ENCODE results near the gene ECEL1.
A peak's percentile ranks its signal among the peaks of the same experiment; 100 is the strongest.

The ECEL1 gene

GRCh38 chr2:232496501-232497270, 9.1 kb upstream of the ECEL1 start:
- no peak for DNase-seq

GRCh38 chr2:232495292-232495691, 7.7 kb upstream of the ECEL1 start:
- DNase-seq, result no peak

- no peak for DNase-seq
Measured at GRCh38 chr2:232494542-232494941, 6.9 kb upstream of the ECEL1 start.

GRCh38 chr2:232493701-232494474, 6.3 kb upstream of the ECEL1 start:
- no peak for DNase-seq

DNA sequence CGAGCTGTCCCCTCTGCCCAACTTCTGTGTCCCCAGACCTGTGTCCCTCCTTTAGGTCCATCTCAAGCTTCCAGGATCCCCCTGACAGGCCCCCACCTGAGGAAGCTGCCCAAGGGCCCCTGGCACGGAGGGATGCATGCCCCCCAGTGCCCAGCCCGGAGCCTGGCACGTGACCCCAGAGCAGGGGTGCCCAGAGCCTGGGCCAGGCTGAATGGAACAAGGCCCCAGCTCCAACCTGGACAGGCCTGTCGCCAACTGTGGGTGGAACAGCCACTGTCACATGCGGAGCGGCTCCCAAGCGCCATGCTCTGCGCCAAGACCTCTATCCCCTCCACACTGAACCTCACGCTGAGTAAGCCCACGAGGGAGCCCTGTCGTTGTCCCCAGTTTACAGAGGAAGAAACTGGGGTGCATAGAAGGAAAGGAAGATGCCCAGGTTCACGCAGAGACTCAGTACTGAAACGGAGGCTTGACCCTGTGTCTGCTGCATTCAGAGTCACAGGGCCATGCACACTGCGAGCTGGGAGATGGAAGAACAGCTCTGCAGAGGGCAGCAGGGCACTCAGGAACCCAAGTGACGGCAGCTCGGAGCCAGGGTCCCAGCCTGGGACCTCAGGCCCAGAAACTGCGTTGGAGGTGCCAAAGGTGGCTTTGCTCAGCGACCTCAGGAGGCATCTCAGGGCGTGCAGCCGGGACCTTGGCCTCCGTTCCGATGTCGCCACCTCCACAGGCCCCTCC, 5.5 kb upstream of the ECEL1 start:
- DNase-seq, result no peak

GRCh38 chr2:232492236-232492848, 4.7 kb upstream of the ECEL1 start:
- peak; percentile 24 for DNase-seq

- no peak for DNase-seq
Measured at GRCh38 chr2:232491139-232491780, 3.6 kb upstream of the ECEL1 start.

DNA sequence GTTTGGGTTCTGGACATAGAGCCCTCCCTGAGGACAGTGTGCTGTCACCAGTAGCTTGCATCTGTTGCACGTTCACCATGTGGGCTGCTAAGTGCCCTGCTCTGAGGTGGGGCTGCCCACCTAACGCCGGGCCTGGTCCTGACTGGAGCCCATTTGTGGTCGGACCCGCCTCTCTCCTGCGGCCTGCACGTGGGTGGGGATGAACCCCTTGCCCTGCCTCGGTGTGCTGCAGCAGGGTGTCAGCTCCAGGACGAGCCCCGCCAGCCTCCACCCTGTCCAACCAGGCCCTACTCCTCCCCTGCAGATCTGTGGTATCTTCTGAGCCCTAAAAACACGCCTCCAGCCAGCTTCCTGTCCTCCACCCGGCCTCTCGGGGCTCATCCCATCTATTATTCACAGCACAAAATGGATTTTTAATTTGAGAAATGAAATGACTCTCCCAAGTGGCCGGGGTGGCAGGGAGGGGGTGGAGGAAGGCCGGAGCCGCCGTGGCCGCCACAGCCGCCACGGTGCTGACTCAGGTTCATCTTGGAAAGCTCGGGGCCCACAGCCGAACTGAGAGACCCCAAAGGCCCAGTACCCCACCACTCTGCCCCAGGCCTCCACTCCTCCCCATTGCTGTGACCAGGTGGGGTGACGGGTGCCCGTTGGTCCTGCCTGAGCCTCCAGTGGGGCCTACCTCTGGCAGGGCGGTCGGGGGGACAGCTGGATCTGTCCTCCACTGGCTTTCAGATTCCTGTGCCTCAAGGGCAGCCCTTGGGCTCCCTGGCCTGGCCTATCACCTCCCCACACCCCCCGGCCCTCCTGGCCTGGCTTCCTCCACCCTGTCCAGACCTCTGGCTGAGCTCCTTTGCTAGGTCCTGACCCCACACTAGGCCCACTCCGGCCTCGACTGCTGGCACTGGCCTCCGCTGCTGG, 2.8 kb upstream of the ECEL1 start:
- DNase-seq, result no peak

- no peak for DNase-seq
Measured at GRCh38 chr2:232489516-232490220, 2.0 kb upstream of the ECEL1 start.

- DNase-seq, result no peak
Measured at GRCh38 chr2:232488721-232489300, 1.2 kb upstream of the ECEL1 start.

GRCh38 chr2:232488097-232488711, 570 bp upstream of the ECEL1 start:
- DNase-seq, result no peak

DNA sequence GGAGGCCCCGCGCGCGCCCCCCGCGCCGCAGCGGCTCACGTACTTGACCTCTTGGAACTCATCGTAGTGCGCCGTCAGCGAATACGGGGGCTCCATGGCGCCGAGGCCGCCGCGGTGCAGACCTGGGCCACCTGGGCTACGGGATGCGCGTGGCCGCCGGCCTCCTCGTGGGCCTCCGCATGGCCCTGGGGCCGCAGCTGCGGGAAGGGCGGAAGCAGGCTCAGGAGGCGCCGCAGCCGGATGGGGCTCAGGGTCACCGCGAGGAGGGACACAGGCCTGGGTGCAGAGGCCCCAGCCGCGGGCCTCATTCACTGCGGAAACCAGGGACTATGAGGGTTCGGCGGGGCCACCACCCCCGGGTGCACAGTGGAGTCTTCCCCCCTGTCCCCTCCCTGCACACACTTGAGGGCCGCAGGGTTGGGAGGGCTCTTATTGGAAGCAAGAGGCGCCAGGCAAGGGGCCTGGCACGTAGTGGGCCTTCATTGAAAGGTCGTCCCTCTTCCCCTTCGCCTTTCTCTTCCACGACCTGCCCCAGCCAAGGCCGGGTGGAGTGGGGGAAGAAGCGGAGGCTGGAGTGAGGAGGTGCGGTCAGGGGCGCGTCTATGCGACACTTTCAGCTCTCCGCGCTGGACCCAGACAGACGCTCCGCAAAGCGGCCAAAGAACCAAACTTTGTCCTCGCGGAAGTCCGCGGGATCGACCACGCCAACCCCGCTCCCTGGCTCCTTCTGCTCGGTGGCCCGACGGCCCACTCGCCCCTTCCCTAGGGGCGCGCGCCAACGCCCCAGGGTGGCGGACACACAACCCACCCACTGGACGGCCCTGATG, 863 bp downstream of the ECEL1 start:
- DNase-seq, result no peak

DNA sequence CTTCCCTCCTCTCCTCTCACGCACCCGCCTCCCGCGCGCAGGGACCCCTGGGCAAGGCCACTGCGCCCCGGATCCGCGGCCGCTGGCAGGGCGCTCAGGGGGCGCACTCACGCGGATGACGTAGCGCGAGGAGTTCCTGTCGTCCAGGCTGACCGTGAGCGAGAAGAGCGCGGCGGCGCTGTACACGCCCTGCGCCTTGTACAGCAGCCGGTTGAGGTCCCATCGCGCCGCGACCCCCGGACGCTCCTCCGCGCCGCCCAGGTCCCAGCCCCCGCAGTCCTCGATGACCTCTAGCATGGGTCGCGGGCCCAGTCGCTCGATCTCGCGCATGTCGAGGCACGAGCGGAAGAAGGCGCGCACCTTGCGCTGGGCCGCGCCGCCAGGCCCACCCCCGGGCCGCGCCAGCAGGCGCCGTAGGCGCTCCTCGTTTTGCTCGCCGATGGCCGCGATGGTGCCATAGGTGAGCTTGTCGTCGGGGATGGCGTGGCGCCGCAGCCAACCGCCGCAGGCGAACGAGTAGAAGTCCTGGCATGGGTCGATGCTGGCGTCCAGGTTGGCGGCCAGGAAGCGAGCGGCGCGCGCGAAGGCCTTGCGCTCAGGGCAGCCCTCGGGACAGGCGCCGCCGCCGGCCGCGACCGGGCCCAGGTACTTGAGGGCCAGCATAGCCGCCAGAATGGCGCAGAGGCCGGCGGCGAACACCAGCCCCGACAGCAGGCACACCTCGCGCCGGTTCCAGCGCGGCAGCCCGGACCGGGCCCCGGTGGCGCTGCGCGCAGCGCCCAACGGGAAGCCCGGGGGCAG, 1.7 kb downstream of the ECEL1 start:
- DNase-seq, result no peak

DNA sequence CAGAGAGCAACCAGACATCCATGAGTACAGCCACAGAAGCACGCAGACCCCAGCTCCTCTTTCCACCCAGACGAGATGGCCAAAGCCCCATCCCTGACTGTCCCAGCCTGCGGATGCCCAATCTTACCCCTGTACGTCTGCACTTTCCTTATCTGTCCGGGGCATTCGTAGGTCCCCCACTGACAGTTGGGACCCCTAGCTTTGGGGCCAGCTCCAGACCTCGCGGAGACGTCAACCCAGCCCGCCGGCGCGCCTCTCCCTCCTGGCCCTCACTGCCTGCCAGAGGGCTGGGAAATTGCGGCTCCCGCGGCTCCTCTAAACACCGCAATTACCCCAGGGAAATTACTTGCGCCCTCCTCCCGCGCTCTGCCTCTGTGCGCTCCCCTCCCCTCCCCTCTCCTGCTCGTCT, 2.3 kb downstream of the ECEL1 start:
- DNase-seq, result no peak

- no peak for DNase-seq
Measured at GRCh38 chr2:232484628-232485347, 2.8 kb downstream of the ECEL1 start.

- DNase-seq, result no peak
Measured at GRCh38 chr2:232483923-232484627, 3.6 kb downstream of the ECEL1 start.

Data from NCI-H2171 treated with DMSO at 0.1 percent for 48 hours (cell line).